K562 (cell line): ENCODE results near the gene CRYAB. TPM values are rescaled to one million over a fixed set of nuclear protein-coding genes. Genes with fewer than 3 reads are reported as not detected.

Experiments
- ATF1 ChIP-seq, 2 experiments: fragments of 450-650 bp in 1 of 2; IDR thresholded peaks; 2 replicates each; pipeline ENCODE4 v1.6.1; 2016; ENCODE audit warnings: missing compliant biosample characterization in 1 of 2, missing genetic modification characterization in 1 of 2
- C11orf30 ChIP-seq: fragments of 450-650 bp; IDR thresholded peaks from 2 replicates; pipeline ENCODE4 v1.6.1; 2016; ENCODE audit warnings: low read depth, mild to moderate bottlenecking
- DIDO1 ChIP-seq: fragments of 450-650 bp; IDR thresholded peaks from 2 replicates; pipeline ENCODE4 v1.6.1; 2016; ENCODE audit warnings: low read depth, missing biosample characterization, missing genetic modification characterization
- ETS1 ChIP-seq: conservative IDR thresholded peaks from 2 replicates; pipeline ENCODE4 v1.6.1; 2011; ENCODE audit warnings: low read depth, mild to moderate bottlenecking, low read length; ENCODE audit not compliant: control insufficient read depth
- HINFP ChIP-seq: fragments of 450-650 bp; conservative IDR thresholded peaks from 2 replicates; pipeline ENCODE4 v1.6.1; 2016; ENCODE audit warnings: missing genetic modification characterization, low read depth, mild to moderate bottlenecking, control low read depth, missing compliant biosample characterization
- HLTF ChIP-seq: fragments of 450-650 bp; IDR thresholded peaks from 2 replicates; pipeline ENCODE4 v1.6.1; 2016
- HNRNPLL ChIP-seq: fragments of 200-400 bp; formaldehyde crosslinking; IDR thresholded peaks from 2 replicates; pipeline ENCODE4 v1.6.1; 2017; ENCODE audit warnings: low read length, low read depth, mild to moderate bottlenecking; ENCODE audit not compliant: poor library complexity, severe bottlenecking
- KLF16 ChIP-seq: IDR thresholded peaks from 2 replicates; pipeline ENCODE4 v1.6.1; 2016; ENCODE audit warnings: antibody characterized with exemption
- MTA1 ChIP-seq: fragments of 450-650 bp; IDR thresholded peaks from 2 replicates; pipeline ENCODE4 v1.6.1; 2017; ENCODE audit warnings: borderline replicate concordance
- NONO ChIP-seq, 2 experiments: fragments of 200-400 bp in 1 of 2; fragments of 450-650 bp in 1 of 2; formaldehyde crosslinking in 1 of 2; IDR thresholded peaks; 2 replicates each; pipeline ENCODE4 v1.6.1; 2017; ENCODE audit warnings: low read depth in 2 of 2, mild to moderate bottlenecking in 2 of 2, moderate library complexity in 2 of 2, low read length in 1 of 2
- PHF20 ChIP-seq: fragments of 450-650 bp; IDR thresholded peaks from 2 replicates; pipeline ENCODE4 v1.6.1; 2018; ENCODE audit not compliant: partially characterized antibody
- POLR2G ChIP-seq: fragments of 200-400 bp; formaldehyde crosslinking; IDR thresholded peaks from 2 replicates; pipeline ENCODE4 v1.6.1; 2017; ENCODE audit warnings: low read depth, mild to moderate bottlenecking, antibody characterized with exemption, low read length, moderate library complexity
- RBM25 ChIP-seq: fragments of 200-400 bp; formaldehyde crosslinking; IDR thresholded peaks from 2 replicates; pipeline ENCODE4 v1.6.1; 2018; ENCODE audit warnings: low read length, low read depth, moderate library complexity; ENCODE audit not compliant: severe bottlenecking
- SIN3A ChIP-seq, 2 experiments: fragments of 150-350 bp in 1 of 2; IDR thresholded peaks; 2 replicates each; pipeline ENCODE4 v1.6.1; 2011 to 2016; ENCODE audit warnings: borderline replicate concordance in 2 of 2, low read depth in 2 of 2, low read length in 2 of 2, mild to moderate bottlenecking in 2 of 2, moderate library complexity in 2 of 2; ENCODE audit not compliant: control insufficient read depth in 1 of 2
- STAG1 ChIP-seq: sonication (generic); formaldehyde crosslinking; IDR thresholded peaks from 2 replicates; pipeline ENCODE4 v1.5.0; 2020; ENCODE audit warnings: missing genetic modification reagents, borderline replicate concordance
- polyA plus RNA-seq, 8 experiments: library from polyadenylated mRNA; depleted of rRNA in 4 of 8; stranded (reverse) in 5 of 8; unstranded in 3 of 8; fragments of >200 nt; fragmentation: Nextera tagmentation in 2 of 8; fragmentation: Illumina TruSeq in 1 of 8; extraction: Ambion mirVana in 2 of 8; extraction: Trizol in 1 of 8; gene quantifications; 2 replicates each; pipeline versions ENCODE4 v1.2.1 to v1.2.3, GENCODE V29; 2011 to 2014; ENCODE audit warnings: inconsistent platforms in 1 of 8, missing spikeins in 1 of 8
- total RNA-seq, 7 experiments: library from RNA; depleted of rRNA in 6 of 7; stranded (reverse); fragments of >200 nt in 6 of 7; fragmentation: Illumina TruSeq in 2 of 7; extraction: Trizol in 2 of 7; gene quantifications; 2 replicates each; pipeline versions ENCODE4 v1.2.1 to v1.2.3, GENCODE V29; 2011 to 2021; ENCODE audit warnings: low replicate concordance in 1 of 7

CRYAB gene
- total and polyA plus RNA-seq, 9 of the 15 experiments (the other 6 are each of a cell fraction or from before 2014, with no cell fraction given), result 0.83 to 7.5 (median 3.6) TPM

GRCh38 chr11:111870886-111871692, 40.5 kb downstream of the CRYAB start, which contains the start of gene ALG9 (continued):
- TF ChIP-seq MTA1, result no peak
- TF ChIP-seq HNRNPLL, result peak; percentile 61
- peak; percentile 80; the same call in 1 of the 2 replicates for TF ChIP-seq ETS1
- peak in 1 of 2 experiments; percentile 66; a peak in 1 of 4 replicates for TF ChIP-seq NONO (IDR thresholded peaks at IDR 0.05; ENCODE audit: low read depth in 2 of 2, low read length in 1 of 2)
- TF ChIP-seq PHF20, result peak; percentile 35
- TF ChIP-seq SIN3A (IDR thresholded peaks at IDR 0.05; ENCODE audit: borderline replicate concordance in 2 of 2, control insufficient read depth in 1 of 2, low read depth in 2 of 2, low read length in 2 of 2), result peak in 1 of 2 experiments; percentile 56; a peak in 1 of 4 replicates
- peak; percentile 49; the same call in 1 of the 2 replicates for TF ChIP-seq DIDO1 (tag)
- peak; percentile 19; the same call in 1 of the 2 replicates for TF ChIP-seq STAG1
- TF ChIP-seq HLTF, result no peak
- no peak for TF ChIP-seq ATF1 (CRISPR knock-in tag; IDR thresholded peaks at IDR 0.05)
- TF ChIP-seq ATF1 (tag; IDR thresholded peaks at IDR 0.05), result peak; percentile 74
- peak; percentile 68 for TF ChIP-seq KLF16
- peak; percentile 59; the same call in 1 of the 2 replicates for TF ChIP-seq C11orf30
- peak; percentile 87 for TF ChIP-seq POLR2G
- no peak for TF ChIP-seq HINFP (tag)
- no peak for TF ChIP-seq RBM25
